HFFc6 (cell line): ENCODE results near the gene ZNF254. TPM values are rescaled to one million over a fixed set of nuclear protein-coding genes. Genes with fewer than 3 reads are reported as not detected.

ENCODE experiments used
- DNase-seq: peaks from one replicate; pipeline ENCODE4 v3.0.0-alpha.2; 2018
- H3K27ac Mint-ChIP-seq: 2 replicates; pipeline ENCODE4 v1.8.0; 2020; ENCODE audit warnings: mild to moderate bottlenecking, mixed read lengths
- H3K27me3 Mint-ChIP-seq: 2 replicates; pipeline ENCODE4 v1.8.0; 2021; ENCODE audit warnings: mild to moderate bottlenecking, moderate library complexity, mixed read lengths; ENCODE audit not compliant: insufficient read depth
- H3K36me3 Mint-ChIP-seq: 2 replicates; pipeline ENCODE4 v1.8.0; 2021; ENCODE audit warnings: low read depth, mixed read lengths
- H3K4me1 Mint-ChIP-seq: 2 replicates; pipeline ENCODE4 v1.8.0; 2020; ENCODE audit warnings: low read depth, mixed read lengths
- H3K4me3 Mint-ChIP-seq: 2 replicates; pipeline ENCODE4 v1.8.0; 2020; ENCODE audit warnings: mild to moderate bottlenecking, moderate library complexity, mixed read lengths
- H3K9me3 Mint-ChIP-seq: 2 replicates; pipeline ENCODE4 v1.8.0; 2020; ENCODE audit warnings: mild to moderate bottlenecking, mixed read lengths
- total RNA-seq, 6 experiments: library from RNA; stranded (reverse); fragmentation: NEBNext Ultra II Directional; extraction: Animal tissue kit (Norgen Biotek cat#: 25700); gene quantifications; 2 replicates in 1 of 6; 3 replicates in 5 of 6; pipeline ENCODE4 v1.2.3, GENCODE V29; 2021
- TF ChIP-seq, protein P1 (sequence below): fragments of 200-600 bp; sonication (generic); IDR thresholded peaks from 2 replicates; pipeline ENCODE4 v1.5.0; 2021; ENCODE audit warnings: antibody characterized with exemption, mild to moderate bottlenecking

ZNF254 gene
- total RNA-seq, 6 experiments from 2014 or later, result 3.3 to 5.2 (median 4.3) TPM

DNA sequence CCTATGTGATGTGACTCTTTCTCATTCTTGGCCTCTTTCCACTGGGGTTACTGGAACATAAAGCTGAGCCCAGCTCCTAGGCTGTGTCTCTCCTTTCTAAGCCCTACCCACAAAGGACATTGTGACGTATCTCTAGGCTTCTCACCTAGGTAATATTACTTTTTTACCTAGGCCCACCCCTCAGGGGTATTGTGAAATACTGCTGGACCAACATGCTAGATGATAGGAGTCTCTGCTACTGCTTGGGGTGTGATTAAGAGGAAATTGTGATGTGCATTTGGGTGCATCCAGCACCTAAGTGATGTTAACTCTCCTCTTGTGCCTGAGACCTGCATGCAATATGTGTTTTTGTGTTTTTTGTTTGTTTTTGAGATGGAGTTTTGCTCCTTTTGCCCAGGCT lies 22.8 kb upstream of the ZNF254 start:
- TF ChIP-seq, protein P1, sequence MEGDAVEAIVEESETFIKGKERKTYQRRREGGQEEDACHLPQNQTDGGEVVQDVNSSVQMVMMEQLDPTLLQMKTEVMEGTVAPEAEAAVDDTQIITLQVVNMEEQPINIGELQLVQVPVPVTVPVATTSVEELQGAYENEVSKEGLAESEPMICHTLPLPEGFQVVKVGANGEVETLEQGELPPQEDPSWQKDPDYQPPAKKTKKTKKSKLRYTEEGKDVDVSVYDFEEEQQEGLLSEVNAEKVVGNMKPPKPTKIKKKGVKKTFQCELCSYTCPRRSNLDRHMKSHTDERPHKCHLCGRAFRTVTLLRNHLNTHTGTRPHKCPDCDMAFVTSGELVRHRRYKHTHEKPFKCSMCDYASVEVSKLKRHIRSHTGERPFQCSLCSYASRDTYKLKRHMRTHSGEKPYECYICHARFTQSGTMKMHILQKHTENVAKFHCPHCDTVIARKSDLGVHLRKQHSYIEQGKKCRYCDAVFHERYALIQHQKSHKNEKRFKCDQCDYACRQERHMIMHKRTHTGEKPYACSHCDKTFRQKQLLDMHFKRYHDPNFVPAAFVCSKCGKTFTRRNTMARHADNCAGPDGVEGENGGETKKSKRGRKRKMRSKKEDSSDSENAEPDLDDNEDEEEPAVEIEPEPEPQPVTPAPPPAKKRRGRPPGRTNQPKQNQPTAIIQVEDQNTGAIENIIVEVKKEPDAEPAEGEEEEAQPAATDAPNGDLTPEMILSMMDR, result no peak
- no peak for DNase-seq
- no peak overlapping the region for H3K27ac Mint-ChIP-seq
- no peaks in the 10 kb centered on the region for H3K4me1 Mint-ChIP-seq
- peaks cover 68% of the 10 kb centered on the region for H3K36me3 Mint-ChIP-seq
- no peaks in the 10 kb centered on the region for H3K9me3 Mint-ChIP-seq
- H3K4me3 Mint-ChIP-seq, result no peak overlapping the region
- H3K27me3 Mint-ChIP-seq, result no peaks in the 10 kb centered on the region

- no peak for DNase-seq
- Mint-ChIP-seq H3K9me3 (no peaks in the 10 kb centered on the region), H3K4me3 (no peak overlapping the region), H3K27me3 (no peaks in the 10 kb centered on the region), H3K27ac (no peak overlapping the region), H3K36me3 (peaks cover 64% of the 10 kb centered on the region), H3K4me1 (peaks cover 7% of the 10 kb centered on the region)
- TF ChIP-seq, protein P1, result no peak
Observed at GRCh38 chr19:24065243-24065642, 21.7 kb upstream of the ZNF254 start.

- H3K27ac Mint-ChIP-seq, result no peak overlapping the region
- H3K27me3 Mint-ChIP-seq, result no peaks in the 10 kb centered on the region
- no peak overlapping the region for H3K4me3 Mint-ChIP-seq
- TF ChIP-seq, protein P1, result no peak
- H3K9me3 Mint-ChIP-seq, result no peaks in the 10 kb centered on the region
- peaks cover 7% of the 10 kb centered on the region for H3K4me1 Mint-ChIP-seq
- H3K36me3 Mint-ChIP-seq, result peaks cover 56% of the 10 kb centered on the region
- DNase-seq, result no peak
Observed at GRCh38 chr19:24065865-24066604, 21.0 kb upstream of the ZNF254 start.

GRCh38 chr19:24069905-24070657 lies 16.9 kb upstream of the ZNF254 start:
- DNase-seq, result no peak
- Mint-ChIP-seq H3K27me3 (no peaks in the 10 kb centered on the region; the same call in 1 of the 2 replicates), H3K4me3 (no peak overlapping the region), H3K27ac (no peak overlapping the region), H3K36me3 (peaks cover 66% of the 10 kb centered on the region), H3K9me3 (peaks cover 8% of the 10 kb centered on the region), H3K4me1 (peaks cover 18% of the 10 kb centered on the region)
- TF ChIP-seq, protein P1, result no peak

GRCh38 chr19:24071078-24071477 lies 15.9 kb upstream of the ZNF254 start:
- H3K36me3 Mint-ChIP-seq, result peaks cover 68% of the 10 kb centered on the region
- peaks cover 19% of the 10 kb centered on the region for H3K4me1 Mint-ChIP-seq
- H3K9me3 Mint-ChIP-seq, result peaks cover 13% of the 10 kb centered on the region
- no peak for DNase-seq
- TF ChIP-seq, protein P1, result no peak
- H3K4me3 Mint-ChIP-seq, result no peak overlapping the region
- H3K27me3 Mint-ChIP-seq, result no peaks in the 10 kb centered on the region; the same call in 1 of the 2 replicates
- no peak overlapping the region for H3K27ac Mint-ChIP-seq
